Thyroid gland (tissue), 4 donors: ENCODE measurements around the gene DDN. TPM values are rescaled to one million over a fixed set of nuclear protein-coding genes. Genes with fewer than 3 reads are reported as not detected.

Experiments used
- DNase-seq, 2 donors: peaks; one replicate each; pipeline ENCODE4 v3.0.0-alpha.2; 2019
- H3K27ac ChIP-seq, 3 donors: fragments of 200-600 bp; sonication (generic); 1 replicate in 2 of 3; 2 replicates in 1 of 3; pipeline ENCODE4 v1.5.1; 2016 to 2019; ENCODE audit warnings: mild to moderate bottlenecking in 1 of 3, moderate library complexity in 1 of 3
- H3K27me3 ChIP-seq: fragments of 200-600 bp; sonication (generic); one replicate; pipeline ENCODE4 v1.5.1; 2019
- H3K36me3 ChIP-seq, 2 donors: fragments of 200-600 bp; sonication (generic); one replicate each; pipeline ENCODE4 v1.5.1; 2016 to 2019
- H3K4me1 ChIP-seq, 2 donors: fragments of 200-600 bp; sonication (generic); one replicate each; pipeline ENCODE4 v1.5.1; 2017 to 2019
- H3K4me3 ChIP-seq, 3 donors: fragments of 200-600 bp; sonication (generic); replicated peaks in 1 of 3; 1 replicate in 2 of 3; 2 replicates in 1 of 3; pipeline ENCODE4 v1.5.1; 2016; ENCODE audit warnings: mild to moderate bottlenecking in 1 of 3
- H3K9me3 ChIP-seq: fragments of 200-600 bp; sonication (generic); one replicate; pipeline ENCODE4 v1.5.1; 2017
- CTCF ChIP-seq, 6 experiments: fragments of 200-600 bp in 3 of 6; fragments of 450-650 bp in 3 of 6; sonication (generic) in 3 of 6; IDR thresholded peaks; one replicate each; pipeline ENCODE4 v1.5.1; 2016 to 2019; ENCODE audit warnings: antibody characterized with exemption in 6 of 6, mild to moderate bottlenecking in 2 of 6, inconsistent platforms in 1 of 6, moderate library complexity in 1 of 6
- POLR2A ChIP-seq, 2 donors: fragments of 450-650 bp; IDR thresholded peaks; one replicate each; pipeline ENCODE4 v1.6.1; 2017; ENCODE audit warnings: antibody characterized with exemption in 2 of 2, mild to moderate bottlenecking in 2 of 2, moderate library complexity in 1 of 2
- WGBS, 2 donors: methylation state at CpG; one replicate each; pipeline ENCODE4 v1.1.5; 2017; 5-methylcytosine and 5-hydroxymethylcytosine counted together
- intact Hi-C: fragments of 100-400 bp; cut with DNase I; formaldehyde crosslinking; loops from one replicate; pipeline ENCODE4 v1.15.1; 2023
- total RNA-seq, 4 donors: library from RNA; depleted of rRNA; stranded (reverse); fragments of >200 nt; gene quantifications; one replicate each; pipeline ENCODE4 v1.2.3, GENCODE V29; 2016

DDN gene
- total RNA-seq, 4 donors from 2014 or later = 0.11 to 0.13 TPM; not detected in 2

GRCh38 chr12:49019443-49020324 lies 20.5 kb upstream of the DDN start:
- H3K9me3 ChIP-seq = no peaks in the 10 kb centered on the region
- 71 to 77% methylated on average over 10 of the region's 10 CpGs for WGBS, 2 donors
- H3K27me3 ChIP-seq = no peaks in the 10 kb centered on the region
- peaks cover 8% of the 10 kb centered on the region in 2 donors for H3K4me1 ChIP-seq
- no peak for TF ChIP-seq POLR2A (IDR thresholded peaks at IDR 0.05)
- TF ChIP-seq CTCF (IDR thresholded peaks at IDR 0.05) = peak in 1 of 6 experiments; percentile 26
- peaks cover 26 to 36% of the 10 kb centered on the region in 2 donors for H3K36me3 ChIP-seq
- H3K27ac ChIP-seq = peak overlapping the region; percentile 48 to 88 (median 84)
- H3K4me3 ChIP-seq = no peak overlapping the region
- no peak for DNase-seq
- intact Hi-C loops = no loop called here

- H3K27ac ChIP-seq = peak overlapping the region; percentile 48 to 88 (median 84)
- DNase-seq = no peak
- intact Hi-C loops = no loop called here
- peak overlapping the region; percentile 1 to 90 (median 89) for H3K4me3 ChIP-seq
- H3K4me1 ChIP-seq = peaks cover 8% of the 10 kb centered on the region in 2 donors
- WGBS, 2 donors = 2 to 7% methylated on average over 8 of the region's 8 CpGs
- TF ChIP-seq POLR2A (IDR thresholded peaks at IDR 0.05) (no peak), CTCF (IDR thresholded peaks at IDR 0.05) (no peak)
- H3K9me3 ChIP-seq = no peaks in the 10 kb centered on the region
- peaks cover 20 to 30% of the 10 kb centered on the region in 2 donors for H3K36me3 ChIP-seq
- no peaks in the 10 kb centered on the region for H3K27me3 ChIP-seq
Observed at GRCh38 chr12:49019120-49019430, 19.9 kb upstream of the DDN start.

GRCh38 chr12:49018261-49019119 lies 19.3 kb upstream of the DDN start, which contains the start of gene PRKAG1:
PRKAG1 (minus strand) TSS chr12:49018776; CDS start chr12:49018740, 36 bp downstream.
- Histone ChIP-seq H3K36me3 (peaks cover 20 to 26% of the 10 kb centered on the region in 2 donors), H3K4me3 (peak within 1 kb of the TSS; percentile 84 to 90 (median 89)), H3K27me3 (no peaks in the 10 kb centered on the region), H3K9me3 (no peaks in the 10 kb centered on the region), H3K27ac (peak within 1 kb of the TSS; percentile 48 to 88 (median 84)), H3K4me1 (peaks cover 8% of the 10 kb centered on the region in 2 donors)
- TF ChIP-seq POLR2A (IDR thresholded peaks at IDR 0.05) (peak; percentile 39 to 97), CTCF (IDR thresholded peaks at IDR 0.05) (peak in 3 of 6 experiments; percentile 25 to 56 (median 43))
- peak; percentile 95 to 96 for DNase-seq
- WGBS, 2 donors = 0% methylated on average over 37 to 54 of the region's 59 CpGs
- intact Hi-C loops = no loop called here

- TF ChIP-seq CTCF (IDR thresholded peaks at IDR 0.05) = no peak
- no peak for TF ChIP-seq POLR2A (IDR thresholded peaks at IDR 0.05)
- H3K9me3 ChIP-seq = no peaks in the 10 kb centered on the region
- peaks cover 18 to 20% of the 10 kb centered on the region in 2 donors for H3K36me3 ChIP-seq
- H3K27ac ChIP-seq = peak overlapping the region; percentile 48 to 88 (median 84)
- 0 to 4% methylated on average over 8 of the region's 8 CpGs for WGBS, 2 donors
- H3K4me3 ChIP-seq = peak overlapping the region; percentile 84 to 90 (median 89)
- no peak for DNase-seq
- intact Hi-C loops = no loop called here
- no peaks in the 10 kb centered on the region for H3K27me3 ChIP-seq
- H3K4me1 ChIP-seq = peaks cover 8% of the 10 kb centered on the region in 2 donors
Observed at GRCh38 chr12:49017891-49018260, 18.7 kb upstream of the DDN start.
